NCI-H345 (cell line): ENCODE measurements around the gene MEG3.
"Not testable (repeated sequence)": the region's sequence is repeated elsewhere in the genome, so short reads cannot be mapped to it uniquely, and the experiment has no call there.

ENCODE experiments used
- DNase-seq: peaks from one replicate; lab custom pipeline; 2025; lab: John Stamatoyannopoulos, UW

The MEG3 gene

GRCh38 chr14:100788942-100789341 is 37.0 kb upstream of the MEG3 start:
- DNase-seq = no peak

- DNase-seq = no peak
Measured at GRCh38 chr14:100789460-100790417, 36.2 kb upstream of the MEG3 start.

GRCh38 chr14:100790502-100791347 is 35.2 kb upstream of the MEG3 start:
- no peak for DNase-seq

GRCh38 chr14:100791348-100791735 is 34.6 kb upstream of the MEG3 start:
- no peak for DNase-seq

GRCh38 chr14:100791995-100792394 is 33.9 kb upstream of the MEG3 start:
- DNase-seq = no peak

GRCh38 chr14:100796946-100797345 is 29.0 kb upstream of the MEG3 start:
- no peak for DNase-seq

- DNase-seq = no peak
Measured at GRCh38 chr14:100800041-100800440, 25.9 kb upstream of the MEG3 start.

- DNase-seq = not testable (repeated sequence)
Measured at GRCh38 chr14:100801433-100801832, 24.5 kb upstream of the MEG3 start.

- DNase-seq = no peak
Measured at GRCh38 chr14:100802179-100802578, 23.7 kb upstream of the MEG3 start.

GRCh38 chr14:100802766-100803165 is 23.2 kb upstream of the MEG3 start:
- no peak for DNase-seq

- DNase-seq = no peak
Measured at GRCh38 chr14:100803226-100803625, 22.7 kb upstream of the MEG3 start.

GRCh38 chr14:100803676-100804075 is 22.2 kb upstream of the MEG3 start:
- DNase-seq = no peak

- DNase-seq = no peak
Measured at GRCh38 chr14:100804138-100804537, 21.8 kb upstream of the MEG3 start.

GRCh38 chr14:100804558-100805309 is 21.2 kb upstream of the MEG3 start:
- DNase-seq = no peak

- no peak for DNase-seq
Measured at GRCh38 chr14:100806386-100806785, 19.5 kb upstream of the MEG3 start.

- DNase-seq = no peak
Measured at GRCh38 chr14:100807496-100807895, 18.4 kb upstream of the MEG3 start.

GRCh38 chr14:100807979-100808734 is 17.8 kb upstream of the MEG3 start:
- DNase-seq = no peak

- no peak for DNase-seq
Measured at GRCh38 chr14:100810435-100810834, 15.5 kb upstream of the MEG3 start.

- DNase-seq = no peak
Measured at GRCh38 chr14:100810861-100811461, 15.0 kb upstream of the MEG3 start.

- DNase-seq = no peak
Measured at GRCh38 chr14:100813291-100813690, 12.6 kb upstream of the MEG3 start.
